HepG2 (cell line): ENCODE data around the gene CIAO3. TPM values are rescaled to one million over a fixed set of nuclear protein-coding genes. Genes with fewer than 3 reads are reported as not detected.

ENCODE experiments used
- ARID5B ChIP-seq: IDR thresholded peaks from 2 replicates; pipeline ENCODE4 v1.4.0; 2020; ENCODE audit warnings: mild to moderate bottlenecking, missing genetic modification reagents
- BCL6 ChIP-seq: IDR thresholded peaks from 2 replicates; pipeline ENCODE4 v1.6.1; 2016; ENCODE audit warnings: missing genetic modification reagents, missing compliant biosample characterization
- CHD2 ChIP-seq: IDR thresholded peaks from 2 replicates; pipeline ENCODE4 v1.6.1; 2011; ENCODE audit warnings: low read depth, low read length, improper control_type of control experiment
- E2F2 ChIP-seq: sonication (generic); formaldehyde crosslinking; IDR thresholded peaks from 2 replicates; pipeline ENCODE4 v1.4.0; 2020; ENCODE audit warnings: missing genetic modification reagents, borderline replicate concordance
- EZH2 ChIP-seq: conservative IDR thresholded peaks from 2 replicates; pipeline ENCODE4 v1.6.1; 2012; ENCODE audit warnings: mild to moderate bottlenecking, low read depth, low read length, moderate library complexity
- GATAD1 ChIP-seq: IDR thresholded peaks from 2 replicates; pipeline ENCODE4 v1.6.1; 2016; ENCODE audit warnings: missing genetic modification reagents, missing compliant biosample characterization
- HMG20A ChIP-seq: IDR thresholded peaks from 2 replicates; pipeline ENCODE4 v1.6.1; 2016; ENCODE audit warnings: borderline replicate concordance
- RARA ChIP-seq: IDR thresholded peaks from 2 replicates; pipeline ENCODE4 v1.6.1; 2016; ENCODE audit warnings: missing genetic modification reagents, missing compliant biosample characterization
- RBAK ChIP-seq: sonication (generic); formaldehyde crosslinking; IDR thresholded peaks from 2 replicates; pipeline ENCODE4 v1.5.1; 2020; ENCODE audit warnings: mild to moderate bottlenecking, missing genetic modification reagents
- RXRB ChIP-seq: IDR thresholded peaks from 2 replicates; pipeline ENCODE4 v1.6.1; 2016; ENCODE audit warnings: borderline replicate concordance, missing genetic modification reagents, missing compliant biosample characterization
- SP4 ChIP-seq: sonication (generic); formaldehyde crosslinking; IDR thresholded peaks from 2 replicates; pipeline ENCODE4 v1.8.1; 2023; ENCODE audit warnings: mild to moderate bottlenecking, missing genetic modification reagents
- SPEN ChIP-seq: sonication (generic); formaldehyde crosslinking; IDR thresholded peaks from 2 replicates; pipeline ENCODE4 v1.5.1; 2020; ENCODE audit warnings: low read depth, mild to moderate bottlenecking, missing genetic modification reagents
- TCF7L2 ChIP-seq: IDR thresholded peaks from 2 replicates; pipeline ENCODE4 v1.6.1; 2011; ENCODE audit warnings: mild to moderate bottlenecking, low read depth, low read length, moderate library complexity
- UBTF ChIP-seq: sonication (generic); formaldehyde crosslinking; IDR thresholded peaks from 2 replicates; pipeline ENCODE4 v1.4.0; 2020; ENCODE audit warnings: mild to moderate bottlenecking, missing genetic modification reagents
- ZBTB25 ChIP-seq: IDR thresholded peaks from 2 replicates; pipeline ENCODE4 v1.6.1; 2018; ENCODE audit warnings: missing genetic modification reagents
- ZEB1 ChIP-seq: IDR thresholded peaks from 2 replicates; pipeline ENCODE4 v1.6.1; 2012; ENCODE audit warnings: mild to moderate bottlenecking, low read depth, inconsistent platforms; ENCODE audit not compliant: insufficient replicate concordance
- ZFP62 ChIP-seq: sonication (generic); formaldehyde crosslinking; IDR thresholded peaks from 2 replicates; pipeline ENCODE4 v1.4.0; 2020; ENCODE audit warnings: missing genetic modification reagents
- ZNF350 ChIP-seq: sonication (generic); formaldehyde crosslinking; IDR thresholded peaks from 2 replicates; pipeline ENCODE4 v1.4.0; 2020; ENCODE audit warnings: mild to moderate bottlenecking, low read depth, missing genetic modification reagents, borderline replicate concordance
- ZNF660 ChIP-seq: sonication (generic); formaldehyde crosslinking; IDR thresholded peaks from 2 replicates; pipeline ENCODE4 v1.5.1; 2020; ENCODE audit warnings: mild to moderate bottlenecking, low read depth, missing genetic modification reagents, borderline replicate concordance
- ZNF781 ChIP-seq: sonication (generic); formaldehyde crosslinking; IDR thresholded peaks from 2 replicates; pipeline ENCODE4 v1.5.1; 2020; ENCODE audit warnings: borderline replicate concordance, mild to moderate bottlenecking, missing genetic modification reagents; ENCODE audit errors: not compliant biosample characterization
- ZSCAN9 ChIP-seq: IDR thresholded peaks from 2 replicates; pipeline ENCODE4 v1.6.1; 2016; ENCODE audit warnings: borderline replicate concordance
- ZZZ3 ChIP-seq: sonication (generic); formaldehyde crosslinking; IDR thresholded peaks from 2 replicates; pipeline ENCODE4 v1.4.0; 2020; ENCODE audit warnings: missing genetic modification reagents, mild to moderate bottlenecking, borderline replicate concordance
- polyA plus RNA-seq, 8 experiments: library from polyadenylated mRNA; depleted of rRNA in 3 of 8; stranded (reverse) in 7 of 8; unstranded in 1 of 8; fragments of >200 nt; fragmentation: Illumina TruSeq in 4 of 8; extraction: Trizol in 4 of 8; gene quantifications; 2 replicates each; pipeline versions ENCODE4 v1.2.1 to v1.2.3, GENCODE V29; 2011 to 2016; ENCODE audit warnings: low read depth in 4 of 8, missing spikeins in 1 of 8, mixed read lengths in 1 of 8; ENCODE audit not compliant: insufficient read depth in 1 of 8
- total RNA-seq, 5 experiments: library from RNA; depleted of rRNA; stranded (reverse); fragments of >200 nt; fragmentation: Illumina TruSeq; extraction: Trizol; gene quantifications; 2 replicates each; pipeline ENCODE4 v1.2.3, GENCODE V29; 2016; ENCODE audit warnings: low read depth in 1 of 5

Gene CIAO3
- total and polyA plus RNA-seq, 2 of the 13 experiments (the other 11 are each of a cell fraction or from before 2014, with no cell fraction given): 21.7 to 25.0 TPM

- TF ChIP-seq SPEN (CRISPR knock-in tag) (peak; percentile 28), SP4 (CRISPR knock-in tag) (peak; percentile 76; the same call in 1 of the 2 replicates), BCL6 (CRISPR knock-in tag) (no peak), ZNF350 (CRISPR knock-in tag) (no peak), RXRB (no peak), EZH2 (no peak), ARID5B (0 out of 2 replicates have a peak, but pooled peaks have one; percentile 17), TCF7L2 (no peak), ZZZ3 (CRISPR knock-in tag) (no peak), ZNF781 (CRISPR knock-in tag) (no peak), ZNF660 (CRISPR knock-in tag) (no peak), RARA (no peak), CHD2 (no peak), GATAD1 (CRISPR knock-in tag) (peak; percentile 45), HMG20A (CRISPR knock-in tag) (no peak), RBAK (no peak), ZBTB25 (CRISPR knock-in tag) (no peak), E2F2 (CRISPR knock-in tag) (no peak), ZSCAN9 (CRISPR knock-in tag) (no peak), ZFP62 (CRISPR knock-in tag) (no peak), ZEB1 (no peak), UBTF (CRISPR knock-in tag) (0 out of 2 replicates have a peak, but pooled peaks have one; percentile 4)
Measured at GRCh38 chr16:679814-680624, 60.8 kb downstream of the CIAO3 start, which contains the start of gene STUB1 (continued).
